ENCODE measurements around the gene DNAAF5.

DNAAF5 gene

DNA sequence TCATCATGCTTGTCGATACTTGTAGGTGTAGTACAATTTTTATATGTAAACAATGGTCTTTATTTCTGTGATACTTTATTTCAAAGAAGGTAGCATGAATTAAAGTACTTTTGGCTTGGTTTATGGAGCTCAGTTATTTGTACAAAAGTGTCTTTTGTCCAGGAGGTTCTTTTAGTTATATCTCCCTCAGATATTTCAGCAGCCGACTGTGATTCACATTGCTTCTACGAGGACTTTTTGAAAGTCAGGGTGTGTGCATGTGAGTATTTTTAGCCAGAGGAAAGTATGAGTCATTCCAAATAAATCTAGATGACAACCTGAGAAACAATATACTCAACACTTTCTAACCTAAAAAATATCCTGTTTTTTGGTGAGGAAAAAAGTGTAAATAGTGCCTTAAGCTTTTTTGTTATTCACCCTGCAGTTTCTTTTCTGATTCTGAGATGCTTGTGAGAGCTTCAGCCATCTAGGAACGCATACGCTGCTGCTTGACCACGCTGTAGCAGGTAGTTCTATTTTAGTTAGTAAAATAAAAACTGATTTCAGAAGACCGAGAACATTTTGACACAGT lies 105.2 kb downstream of the DNAAF5 start:
- H3K4me1 ChIP-seq (ENCODE audit: control insufficient read depth in 5 of 5, insufficient read depth in 5 of 5, low read length in 5 of 5), result peaks cover 20 to 69% (median 41%) of the 10 kb centered on the region in 5 donors
- peaks cover 0 to 16% (median 8%) of the 10 kb centered on the region in 5 donors for H3K36me3 ChIP-seq (ENCODE audit: control insufficient read depth in 5 of 5, insufficient read depth in 5 of 5, low read length in 5 of 5)
- no peaks in the 10 kb centered on the region for H3K9me3 ChIP-seq (ENCODE audit: control insufficient read depth in 5 of 5, low read length in 5 of 5)
- no peaks in the 10 kb centered on the region for H3K27me3 ChIP-seq (ENCODE audit: control insufficient read depth in 5 of 5, insufficient read depth in 4 of 5, low read length in 5 of 5)
- peak overlapping the region in 4 of 5 donors; percentile 20 to 50 (median 40) for H3K4me3 ChIP-seq (ENCODE audit: low read depth in 1 of 5, low read length in 5 of 5)
- H3K9ac ChIP-seq (ENCODE audit: low read length in 5 of 5), result peak overlapping the region in 4 of 5 donors; percentile 30 to 56 (median 46)
- peak overlapping the region; percentile 86 for H3K27ac ChIP-seq (ENCODE audit: low read depth, low read length)

DNA sequence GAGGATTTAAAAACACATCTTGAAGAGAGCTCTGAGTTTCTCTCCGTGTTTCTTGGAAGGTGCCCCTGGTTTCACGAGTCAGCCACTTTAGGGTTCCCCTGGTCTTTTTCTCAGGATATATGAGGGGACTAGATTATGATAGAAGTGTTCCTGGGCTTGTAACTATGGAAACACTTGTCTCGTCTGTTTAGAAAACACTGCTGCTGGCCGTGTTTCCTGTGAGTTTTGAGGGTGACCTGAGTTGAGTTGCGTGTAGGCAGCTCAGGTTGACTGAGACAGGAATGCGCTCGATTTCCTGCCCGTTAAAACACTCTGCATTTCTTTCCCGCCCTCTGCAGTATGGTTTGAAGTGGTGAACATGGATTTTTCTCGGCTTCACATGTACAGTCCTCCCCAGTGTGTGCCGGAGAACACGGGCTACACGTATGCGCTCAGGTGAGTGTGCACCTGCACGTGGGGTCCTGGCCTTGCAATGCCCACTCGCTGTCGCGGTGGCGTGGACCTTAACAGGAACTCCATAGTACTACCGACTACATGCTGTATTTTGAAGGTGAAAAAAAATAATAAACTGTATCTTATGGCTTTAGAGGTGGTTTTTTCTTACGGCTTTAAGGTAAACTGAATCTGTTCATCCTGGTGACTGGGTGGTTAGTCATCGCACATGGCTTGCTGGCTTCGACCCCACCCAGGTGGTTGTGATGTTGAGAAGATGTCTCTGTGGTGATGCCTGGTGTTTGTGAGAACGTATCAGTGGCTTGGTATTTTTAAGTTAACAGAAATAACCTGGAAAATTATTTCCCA lies 105.9 kb downstream of the DNAAF5 start, which contains the start of gene SUN1:
Gene SUN1 (plus strand): TSS at position 310 of the 801 bp plus-strand sequence. CDS start 49 bp downstream, at position 359.
- H3K27me3 ChIP-seq (ENCODE audit: control insufficient read depth in 5 of 5, insufficient read depth in 4 of 5, low read length in 5 of 5), result no peaks in the 10 kb centered on the region
- peak within 1 kb of the TSS; percentile 86 for H3K27ac ChIP-seq (ENCODE audit: low read depth, low read length)
- H3K9ac ChIP-seq (ENCODE audit: low read length in 5 of 5), result peak within 1 kb of the TSS in 4 of 5 donors; percentile 47 to 68 (median 52)
- H3K4me3 ChIP-seq (ENCODE audit: low read depth in 1 of 5, low read length in 5 of 5), result peak within 1 kb of the TSS; percentile 16 to 50 (median 29)
- H3K36me3 ChIP-seq (ENCODE audit: control insufficient read depth in 5 of 5, insufficient read depth in 5 of 5, low read length in 5 of 5), result peaks cover 0 to 17% (median 8%) of the 10 kb centered on the region in 5 donors
- no peaks in the 10 kb centered on the region for H3K9me3 ChIP-seq (ENCODE audit: control insufficient read depth in 5 of 5, low read length in 5 of 5)
- peaks cover 20 to 67% (median 43%) of the 10 kb centered on the region in 5 donors for H3K4me1 ChIP-seq (ENCODE audit: control insufficient read depth in 5 of 5, insufficient read depth in 5 of 5, low read length in 5 of 5)

DNA sequence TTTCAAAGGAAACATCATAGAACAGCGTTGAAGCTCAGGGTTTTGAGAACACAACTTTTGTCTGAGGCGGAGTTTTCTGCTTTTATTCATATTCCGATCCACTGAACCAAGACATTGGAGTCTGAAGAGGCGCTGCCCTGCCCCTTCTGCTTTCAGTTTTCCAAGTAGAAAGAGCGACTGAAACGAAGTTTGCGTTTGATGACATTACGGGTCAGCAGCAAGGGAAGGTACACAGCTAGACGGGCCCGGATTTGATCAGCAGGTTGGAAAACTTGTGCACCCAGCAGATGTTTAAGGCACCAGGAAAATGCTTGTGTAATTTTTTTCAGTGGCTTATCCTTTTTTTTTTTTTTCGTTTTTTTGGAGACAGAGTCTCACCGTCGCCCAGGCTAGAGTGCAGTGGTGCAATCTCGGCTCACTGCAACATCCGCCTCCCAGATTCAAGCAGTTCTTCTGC lies 106.5 kb downstream of the DNAAF5 start:
- peaks cover 20 to 67% (median 43%) of the 10 kb centered on the region in 5 donors for H3K4me1 ChIP-seq (ENCODE audit: control insufficient read depth in 5 of 5, insufficient read depth in 5 of 5, low read length in 5 of 5)
- H3K27ac ChIP-seq (ENCODE audit: low read depth, low read length), result peak overlapping the region; percentile 86

DNA sequence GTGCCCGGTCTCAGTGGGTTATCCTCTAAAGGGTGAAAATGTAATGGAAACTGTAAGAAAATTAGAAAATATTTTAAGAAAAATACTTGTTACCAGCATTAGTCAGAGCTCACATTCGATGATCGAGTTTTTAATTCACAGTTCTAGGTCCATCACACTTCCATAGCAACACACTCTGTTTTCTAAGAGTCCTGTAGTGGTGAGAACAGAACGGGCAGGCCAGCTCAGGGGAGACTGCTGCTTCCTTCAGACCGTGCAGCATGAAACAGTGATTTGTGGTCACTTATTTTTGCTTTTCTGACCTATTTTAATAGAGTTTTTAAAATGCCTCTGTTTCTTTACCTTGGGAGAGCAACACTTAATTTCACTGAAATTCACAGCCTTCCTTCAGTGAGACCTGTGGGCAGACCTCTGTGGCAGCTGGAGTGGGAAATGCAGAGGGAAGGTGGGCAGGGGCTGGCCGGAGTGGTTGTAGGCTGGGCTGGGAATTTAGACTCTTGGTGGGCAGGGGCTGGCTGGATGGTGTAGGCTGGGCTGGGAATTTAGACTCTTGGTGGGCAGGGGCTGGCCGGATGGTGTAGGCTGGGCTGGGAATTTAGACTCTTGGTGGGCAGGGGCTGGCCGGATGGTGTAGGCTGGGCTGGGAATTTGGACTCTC lies 107.2 kb downstream of the DNAAF5 start:
- H3K9ac ChIP-seq (ENCODE audit: low read length in 5 of 5), result no peak overlapping the region
- no peak overlapping the region for H3K4me3 ChIP-seq (ENCODE audit: low read depth in 1 of 5, low read length in 5 of 5)
- peaks cover 0 to 26% (median 12%) of the 10 kb centered on the region in 5 donors for H3K36me3 ChIP-seq (ENCODE audit: control insufficient read depth in 5 of 5, insufficient read depth in 5 of 5, low read length in 5 of 5)
- no peaks in the 10 kb centered on the region for H3K27me3 ChIP-seq (ENCODE audit: control insufficient read depth in 5 of 5, insufficient read depth in 4 of 5, low read length in 5 of 5)
- peaks cover 20 to 63% (median 43%) of the 10 kb centered on the region in 5 donors for H3K4me1 ChIP-seq (ENCODE audit: control insufficient read depth in 5 of 5, insufficient read depth in 5 of 5, low read length in 5 of 5)
- H3K9me3 ChIP-seq (ENCODE audit: control insufficient read depth in 5 of 5, low read length in 5 of 5), result no peaks in the 10 kb centered on the region
- H3K27ac ChIP-seq (ENCODE audit: low read depth, low read length), result peak overlapping the region; percentile 86

More for the DNA sequence above, 106.5 kb downstream of the DNAAF5 start:
- no peaks in the 10 kb centered on the region for H3K27me3 ChIP-seq (ENCODE audit: control insufficient read depth in 5 of 5, insufficient read depth in 4 of 5, low read length in 5 of 5)
- H3K9me3 ChIP-seq (ENCODE audit: control insufficient read depth in 5 of 5, low read length in 5 of 5), result no peaks in the 10 kb centered on the region
- peak overlapping the region in 1 of 5 donors; percentile 50 for H3K4me3 ChIP-seq (ENCODE audit: low read depth in 1 of 5, low read length in 5 of 5)
- H3K36me3 ChIP-seq (ENCODE audit: control insufficient read depth in 5 of 5, insufficient read depth in 5 of 5, low read length in 5 of 5), result peaks cover 0 to 22% (median 8%) of the 10 kb centered on the region in 5 donors
- H3K9ac ChIP-seq (ENCODE audit: low read length in 5 of 5), result no peak overlapping the region

DNA sequence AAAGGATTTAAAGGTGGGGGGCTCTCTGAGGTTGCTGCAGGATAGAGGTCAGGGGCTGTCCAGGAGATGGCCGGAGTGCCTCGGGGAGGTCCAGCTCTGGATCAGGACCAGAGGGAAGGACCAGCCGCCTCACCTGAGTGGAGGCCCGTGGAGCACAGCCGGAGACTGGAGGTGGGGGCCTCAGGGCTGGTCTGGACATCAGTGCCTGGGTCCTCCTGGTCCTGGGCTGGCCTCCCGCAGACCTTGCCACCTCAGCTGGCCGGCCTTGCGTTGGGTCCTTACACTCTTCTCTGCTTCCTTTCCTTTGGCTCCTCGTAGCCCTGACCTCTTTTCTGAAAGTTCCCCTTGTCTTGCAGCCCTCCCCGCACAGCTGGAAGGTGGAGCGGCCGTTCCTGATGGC lies 107.8 kb downstream of the DNAAF5 start:
- H3K36me3 ChIP-seq (ENCODE audit: control insufficient read depth in 5 of 5, insufficient read depth in 5 of 5, low read length in 5 of 5), result peaks cover 0 to 30% (median 17%) of the 10 kb centered on the region in 5 donors
- H3K9me3 ChIP-seq (ENCODE audit: control insufficient read depth in 5 of 5, low read length in 5 of 5), result no peaks in the 10 kb centered on the region
- H3K9ac ChIP-seq (ENCODE audit: low read length in 5 of 5), result no peak overlapping the region
- peaks cover 20 to 60% (median 41%) of the 10 kb centered on the region in 5 donors for H3K4me1 ChIP-seq (ENCODE audit: control insufficient read depth in 5 of 5, insufficient read depth in 5 of 5, low read length in 5 of 5)
- peak overlapping the region; percentile 86 for H3K27ac ChIP-seq (ENCODE audit: low read depth, low read length)
- no peaks in the 10 kb centered on the region for H3K27me3 ChIP-seq (ENCODE audit: control insufficient read depth in 5 of 5, insufficient read depth in 4 of 5, low read length in 5 of 5)
- no peak overlapping the region for H3K4me3 ChIP-seq (ENCODE audit: low read depth in 1 of 5, low read length in 5 of 5)

DNA sequence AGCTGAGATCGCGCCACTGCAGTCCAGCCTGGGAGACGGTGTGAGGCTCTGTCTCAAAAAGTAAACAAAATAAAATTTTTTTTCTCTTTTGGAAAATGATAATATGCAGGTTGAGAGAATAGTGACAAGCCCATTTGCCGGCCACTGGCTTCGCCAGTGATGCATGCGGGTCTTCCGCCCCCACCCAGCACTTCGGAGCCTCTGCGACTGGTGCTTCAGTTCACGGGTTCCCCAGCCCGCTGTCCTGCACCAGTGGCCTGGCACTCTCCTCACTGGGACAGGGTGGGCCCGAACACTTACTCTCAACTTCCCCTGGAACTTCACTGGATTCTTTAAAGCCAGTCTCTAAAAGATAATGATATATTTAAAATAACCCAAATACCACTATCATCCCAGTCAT lies 108.5 kb downstream of the DNAAF5 start:
- Histone ChIP-seq H3K9ac (ENCODE audit: low read length in 5 of 5) (no peak overlapping the region), H3K4me1 (ENCODE audit: control insufficient read depth in 5 of 5, insufficient read depth in 5 of 5, low read length in 5 of 5) (peaks cover 20 to 55% (median 39%) of the 10 kb centered on the region in 5 donors), H3K36me3 (ENCODE audit: control insufficient read depth in 5 of 5, insufficient read depth in 5 of 5, low read length in 5 of 5) (peaks cover 0 to 37% (median 24%) of the 10 kb centered on the region in 5 donors), H3K9me3 (ENCODE audit: control insufficient read depth in 5 of 5, low read length in 5 of 5) (no peaks in the 10 kb centered on the region), H3K27me3 (ENCODE audit: control insufficient read depth in 5 of 5, insufficient read depth in 4 of 5, low read length in 5 of 5) (no peaks in the 10 kb centered on the region), H3K27ac (ENCODE audit: low read depth, low read length) (no peak overlapping the region), H3K4me3 (ENCODE audit: low read depth in 1 of 5, low read length in 5 of 5) (no peak overlapping the region)

DNA sequence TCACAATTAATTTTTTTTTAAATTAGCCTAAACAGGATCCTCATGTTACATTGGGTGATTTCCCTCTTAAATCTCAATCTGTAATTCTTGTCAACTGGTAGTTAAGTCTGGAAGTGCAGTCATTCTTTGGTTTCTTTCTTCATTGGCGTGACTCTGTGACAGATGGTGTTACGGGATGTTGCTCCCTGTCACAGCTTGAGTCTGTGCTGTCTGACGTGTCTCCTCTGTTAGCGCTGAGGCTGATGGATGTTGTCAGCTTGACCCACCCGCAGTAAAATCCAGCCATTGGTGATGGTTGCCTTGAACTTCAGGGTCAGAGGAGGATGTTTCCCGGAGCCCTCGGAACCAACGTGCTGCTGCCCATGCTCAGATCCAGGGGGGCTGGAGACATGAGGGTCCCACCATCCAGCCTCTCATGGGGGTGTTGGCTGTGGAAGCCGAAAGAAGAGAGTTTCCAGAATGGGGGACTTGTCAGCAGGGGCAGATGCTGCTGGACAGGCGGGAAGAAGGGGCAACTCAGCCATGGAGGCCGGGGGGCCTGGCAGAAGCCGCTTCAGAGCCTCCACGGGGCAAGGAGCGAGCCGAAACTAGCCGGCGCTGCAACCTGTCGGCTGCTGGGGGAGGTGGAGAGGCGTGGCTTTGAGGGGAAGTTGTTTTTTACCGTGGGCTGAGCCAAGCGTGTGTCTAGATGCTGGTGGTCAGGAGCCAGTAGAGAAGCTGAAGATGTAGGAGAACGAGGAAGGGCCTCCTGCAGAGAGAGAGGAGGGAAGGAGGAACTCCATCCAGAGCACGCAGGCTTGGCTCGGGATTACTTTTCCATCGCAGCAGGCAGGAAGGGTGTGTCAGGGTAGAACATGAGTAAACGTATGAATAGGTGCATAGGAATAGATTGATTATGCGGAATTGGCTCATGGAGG lies 109.2 kb downstream of the DNAAF5 start:
- Histone ChIP-seq H3K4me3 (ENCODE audit: low read depth in 1 of 5, low read length in 5 of 5) (no peak overlapping the region), H3K9ac (ENCODE audit: low read length in 5 of 5) (no peak overlapping the region), H3K4me1 (ENCODE audit: control insufficient read depth in 5 of 5, insufficient read depth in 5 of 5, low read length in 5 of 5) (peaks cover 15 to 48% (median 32%) of the 10 kb centered on the region in 5 donors), H3K9me3 (ENCODE audit: control insufficient read depth in 5 of 5, low read length in 5 of 5) (no peaks in the 10 kb centered on the region), H3K27me3 (ENCODE audit: control insufficient read depth in 5 of 5, insufficient read depth in 4 of 5, low read length in 5 of 5) (no peaks in the 10 kb centered on the region), H3K27ac (ENCODE audit: low read depth, low read length) (peak overlapping the region; percentile 57), H3K36me3 (ENCODE audit: control insufficient read depth in 5 of 5, insufficient read depth in 5 of 5, low read length in 5 of 5) (peaks cover 0 to 41% (median 28%) of the 10 kb centered on the region in 5 donors)

All from subcutaneous abdominal adipose tissue (tissue), 5 donors.